OCI-LY1 (cell line): Measurements from ENCODE around the gene OR11A1.

Experiments
- EZH2 ChIP-seq: fragments of 200-600 bp; sonication (generic), shearing (Covaris generic); IDR thresholded peaks from 2 replicates; pipeline ENCODE4 v1.8.0; 2017; ENCODE audit warnings: borderline replicate concordance, mixed run types, mild to moderate bottlenecking, antibody characterized with exemption, low read length, moderate library complexity, mixed read lengths
- TF ChIP-seq, protein P1 (sequence below): fragments of 200-600 bp; sonication (generic), shearing (Covaris generic); IDR thresholded peaks from 2 replicates; pipeline ENCODE4 v1.5.1; 2017; ENCODE audit warnings: mild to moderate bottlenecking, antibody characterized with exemption, low read length, moderate library complexity, mixed read lengths

DNA sequence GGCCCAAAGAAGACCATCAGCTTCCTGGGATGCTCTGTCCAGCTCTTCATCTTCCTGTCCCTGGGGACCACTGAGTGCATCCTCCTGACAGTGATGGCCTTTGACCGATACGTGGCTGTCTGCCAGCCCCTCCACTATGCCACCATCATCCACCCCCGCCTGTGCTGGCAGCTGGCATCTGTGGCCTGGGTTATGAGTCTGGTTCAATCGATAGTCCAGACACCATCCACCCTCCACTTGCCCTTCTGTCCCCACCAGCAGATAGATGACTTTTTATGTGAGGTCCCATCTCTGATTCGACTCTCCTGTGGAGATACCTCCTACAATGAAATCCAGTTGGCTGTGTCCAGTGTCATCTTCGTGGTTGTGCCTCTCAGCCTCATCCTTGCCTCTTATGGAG, 5.2 kb upstream of the OR11A1 start:
- no peak for TF ChIP-seq EZH2
- TF ChIP-seq, protein P1, sequence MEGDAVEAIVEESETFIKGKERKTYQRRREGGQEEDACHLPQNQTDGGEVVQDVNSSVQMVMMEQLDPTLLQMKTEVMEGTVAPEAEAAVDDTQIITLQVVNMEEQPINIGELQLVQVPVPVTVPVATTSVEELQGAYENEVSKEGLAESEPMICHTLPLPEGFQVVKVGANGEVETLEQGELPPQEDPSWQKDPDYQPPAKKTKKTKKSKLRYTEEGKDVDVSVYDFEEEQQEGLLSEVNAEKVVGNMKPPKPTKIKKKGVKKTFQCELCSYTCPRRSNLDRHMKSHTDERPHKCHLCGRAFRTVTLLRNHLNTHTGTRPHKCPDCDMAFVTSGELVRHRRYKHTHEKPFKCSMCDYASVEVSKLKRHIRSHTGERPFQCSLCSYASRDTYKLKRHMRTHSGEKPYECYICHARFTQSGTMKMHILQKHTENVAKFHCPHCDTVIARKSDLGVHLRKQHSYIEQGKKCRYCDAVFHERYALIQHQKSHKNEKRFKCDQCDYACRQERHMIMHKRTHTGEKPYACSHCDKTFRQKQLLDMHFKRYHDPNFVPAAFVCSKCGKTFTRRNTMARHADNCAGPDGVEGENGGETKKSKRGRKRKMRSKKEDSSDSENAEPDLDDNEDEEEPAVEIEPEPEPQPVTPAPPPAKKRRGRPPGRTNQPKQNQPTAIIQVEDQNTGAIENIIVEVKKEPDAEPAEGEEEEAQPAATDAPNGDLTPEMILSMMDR: no peak
